ENCODE results near the gene UNC5C. TPM values are rescaled to one million over a fixed set of nuclear protein-coding genes. Genes with fewer than 3 reads are reported as not detected.

Gene UNC5C
- total RNA-seq, result 18.9 TPM

GRCh38 chr4:95548738-95549245 is at the start of gene UNC5C:
Gene UNC5C, minus strand, starts transcription at chr4:95548973.

